ENCODE data around the gene CD160.
A peak's percentile ranks its signal among the peaks of the same experiment; 100 is the strongest.
"Not testable (repeated sequence)": the region's sequence is repeated elsewhere in the genome, so short reads cannot be mapped to it uniquely, and the experiment has no call there.

The CD160 gene

DNA sequence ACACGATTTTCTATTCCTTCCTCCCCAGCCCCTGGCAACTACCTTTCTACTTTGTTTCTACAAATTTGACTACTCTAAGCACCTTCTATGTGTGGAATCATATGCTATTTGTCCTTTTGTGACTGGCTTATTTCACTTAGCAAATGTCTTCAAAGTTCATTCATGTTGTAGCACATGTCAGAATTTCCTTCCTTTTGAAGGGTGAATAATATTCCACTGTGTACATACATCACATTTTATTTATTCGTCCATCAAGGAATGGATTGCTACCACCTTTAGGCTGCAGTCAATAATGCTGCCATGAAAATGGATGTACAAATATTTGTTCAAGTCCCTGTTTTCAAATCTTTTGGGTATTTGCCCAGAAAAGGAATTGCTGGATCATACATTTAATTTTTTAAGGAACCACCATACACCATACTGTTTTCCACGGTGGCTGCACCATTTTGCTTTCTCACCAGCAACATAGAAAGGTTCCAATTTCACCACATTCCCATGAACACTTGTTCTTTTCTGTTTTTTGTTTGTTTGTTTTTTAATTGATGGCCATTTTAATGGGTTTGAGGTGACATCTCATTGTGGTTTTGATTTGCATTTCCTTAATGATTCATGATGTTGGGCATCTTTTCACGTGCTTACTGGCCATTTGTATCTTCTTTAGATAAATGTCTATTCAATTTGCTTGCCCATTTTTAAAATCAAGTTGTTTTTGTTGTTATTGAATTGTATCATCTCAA lies 8.8 kb upstream of the CD160 start:
- no peak for DNase-seq

DNA sequence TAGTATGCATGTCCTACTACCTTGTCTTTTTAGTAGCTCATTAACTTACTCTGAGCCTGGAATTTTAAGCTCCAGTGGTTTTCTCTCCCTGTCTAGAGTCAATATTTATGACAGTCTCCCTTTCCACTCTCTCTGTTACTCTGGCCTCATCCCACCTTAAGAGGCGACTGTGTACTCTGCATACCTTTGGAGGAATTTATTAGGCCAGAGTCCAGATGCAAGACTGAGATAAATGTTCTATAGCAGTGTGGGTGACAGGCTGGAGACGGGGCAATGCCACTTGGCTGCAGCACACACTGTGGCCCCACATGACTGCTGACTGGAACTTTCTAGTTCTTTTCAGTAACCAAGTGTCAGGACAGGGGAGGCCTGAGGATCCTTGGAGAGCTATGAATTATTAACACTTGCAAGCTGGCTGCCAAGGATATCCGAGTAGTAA lies 8.1 kb upstream of the CD160 start:
- DNase-seq: no peak

DNA sequence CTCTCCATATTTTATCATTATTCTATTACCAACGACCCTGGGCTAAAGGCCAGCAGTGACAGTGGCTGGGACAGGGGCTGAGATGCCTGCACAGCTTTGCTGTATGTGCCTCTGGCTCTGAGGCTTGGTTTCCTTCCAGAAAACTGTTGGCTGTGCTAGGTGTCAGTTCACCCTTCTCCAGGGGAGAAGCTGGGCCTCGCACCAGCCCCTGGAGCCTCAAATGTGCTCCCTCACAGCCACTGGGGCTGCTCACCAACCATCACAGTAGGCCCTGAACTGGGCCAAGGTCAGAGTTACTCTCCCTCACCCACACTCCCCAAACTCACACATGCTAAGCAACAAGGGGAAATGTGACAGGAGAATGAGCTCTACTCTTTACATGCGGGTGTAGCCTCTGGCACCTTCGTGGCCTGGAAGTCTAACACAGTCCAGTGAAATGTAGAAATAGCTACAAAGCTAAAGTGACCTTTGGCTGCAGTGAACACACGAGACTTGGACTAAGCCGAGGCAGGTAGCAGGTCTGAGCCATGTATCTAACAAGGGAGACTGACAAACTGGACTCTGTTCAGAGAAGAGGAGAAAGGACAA lies 4.7 kb upstream of the CD160 start:
- DNase-seq: no peak

DNA sequence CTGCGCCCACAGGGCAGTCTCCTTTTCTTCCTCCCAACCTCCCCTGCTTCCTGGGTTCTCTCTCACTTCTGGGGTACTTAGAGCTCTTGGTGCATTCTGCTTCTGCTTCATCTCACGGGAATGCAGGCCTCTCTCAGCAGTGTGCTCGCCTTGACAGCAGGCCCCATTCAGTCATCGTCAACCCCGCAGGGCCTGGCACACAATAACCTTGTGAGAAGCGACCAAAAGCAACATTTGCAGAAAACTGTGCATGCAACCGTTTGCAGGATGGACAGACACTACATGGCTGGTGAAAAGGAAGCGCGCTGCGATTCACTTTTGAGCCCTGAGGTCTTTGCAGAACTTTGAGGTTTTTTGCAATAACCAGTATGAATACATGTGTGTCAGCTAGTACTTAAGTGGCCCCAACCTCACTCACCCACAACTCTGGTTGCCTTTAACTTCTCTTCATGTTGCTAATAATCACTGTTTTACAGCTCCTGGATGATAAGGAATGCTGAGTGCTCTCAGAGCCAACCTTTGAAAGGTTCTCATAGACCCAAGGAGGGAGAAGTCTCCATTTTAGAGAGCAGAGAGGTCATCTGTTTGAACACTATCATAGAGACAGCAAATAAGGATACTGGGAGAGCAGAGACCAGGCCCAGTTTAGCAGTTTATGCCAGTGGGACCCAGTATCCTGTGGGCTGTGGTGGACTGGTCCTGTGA lies 2.5 kb upstream of the CD160 start:
- no peak for DNase-seq

DNA sequence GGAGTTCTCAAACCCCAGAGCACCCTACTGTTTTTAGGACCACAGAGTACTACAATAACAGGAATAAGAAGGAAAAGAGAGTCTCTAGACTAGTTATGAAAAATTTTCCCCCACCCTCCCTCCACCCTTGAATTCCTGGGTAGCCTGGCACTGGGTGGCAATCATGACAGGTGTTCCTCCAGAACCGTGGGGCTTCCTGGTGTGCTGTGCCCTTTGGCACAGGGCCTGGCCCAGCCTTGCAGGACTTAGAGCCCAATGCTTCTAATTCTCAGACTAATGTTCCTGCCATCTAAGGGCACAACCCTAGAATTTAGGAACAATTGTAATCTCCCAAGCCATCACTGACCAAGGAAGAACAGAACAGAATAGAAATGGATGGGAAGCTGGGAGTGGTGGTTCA lies 1.5 kb upstream of the CD160 start:
- no peak for DNase-seq

DNA sequence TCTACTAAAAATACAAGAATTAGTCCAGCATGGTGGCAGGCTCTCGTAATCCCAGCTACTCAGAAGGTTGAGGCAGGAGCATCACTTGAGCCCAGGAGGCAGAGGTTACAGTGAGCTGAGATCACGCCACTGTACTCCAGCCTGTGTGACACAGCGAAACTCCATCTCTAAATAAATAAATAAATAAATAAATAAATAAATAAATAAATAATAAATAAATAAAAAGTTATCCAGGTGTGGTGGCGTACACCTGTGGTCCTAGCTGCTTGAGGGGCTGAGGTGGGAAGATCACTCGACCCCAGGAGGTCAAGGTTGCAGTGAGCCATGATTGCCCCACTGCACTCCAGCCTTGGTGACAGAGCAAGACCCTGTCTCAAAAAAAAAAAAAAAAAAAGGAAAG lies 834 bp upstream of the CD160 start:
- DNase-seq: not testable (repeated sequence)

DNA sequence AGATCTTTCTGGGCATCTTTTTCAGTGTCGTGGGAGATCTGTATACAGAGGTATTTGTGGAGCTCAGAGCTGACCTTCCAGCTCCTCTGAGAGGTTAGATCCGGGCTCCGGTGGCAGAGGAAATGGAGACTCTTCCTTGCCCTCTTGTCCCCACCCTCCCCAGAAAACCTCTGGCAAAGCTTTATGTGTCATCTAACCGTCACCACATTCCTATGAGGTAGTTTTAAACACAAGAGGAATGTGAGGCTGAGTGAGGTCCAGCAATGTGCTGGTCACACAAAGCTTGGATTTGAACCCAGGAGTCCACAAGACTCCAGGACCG lies 1.2 kb downstream of the CD160 start:
- DNase-seq: no peak

DNA sequence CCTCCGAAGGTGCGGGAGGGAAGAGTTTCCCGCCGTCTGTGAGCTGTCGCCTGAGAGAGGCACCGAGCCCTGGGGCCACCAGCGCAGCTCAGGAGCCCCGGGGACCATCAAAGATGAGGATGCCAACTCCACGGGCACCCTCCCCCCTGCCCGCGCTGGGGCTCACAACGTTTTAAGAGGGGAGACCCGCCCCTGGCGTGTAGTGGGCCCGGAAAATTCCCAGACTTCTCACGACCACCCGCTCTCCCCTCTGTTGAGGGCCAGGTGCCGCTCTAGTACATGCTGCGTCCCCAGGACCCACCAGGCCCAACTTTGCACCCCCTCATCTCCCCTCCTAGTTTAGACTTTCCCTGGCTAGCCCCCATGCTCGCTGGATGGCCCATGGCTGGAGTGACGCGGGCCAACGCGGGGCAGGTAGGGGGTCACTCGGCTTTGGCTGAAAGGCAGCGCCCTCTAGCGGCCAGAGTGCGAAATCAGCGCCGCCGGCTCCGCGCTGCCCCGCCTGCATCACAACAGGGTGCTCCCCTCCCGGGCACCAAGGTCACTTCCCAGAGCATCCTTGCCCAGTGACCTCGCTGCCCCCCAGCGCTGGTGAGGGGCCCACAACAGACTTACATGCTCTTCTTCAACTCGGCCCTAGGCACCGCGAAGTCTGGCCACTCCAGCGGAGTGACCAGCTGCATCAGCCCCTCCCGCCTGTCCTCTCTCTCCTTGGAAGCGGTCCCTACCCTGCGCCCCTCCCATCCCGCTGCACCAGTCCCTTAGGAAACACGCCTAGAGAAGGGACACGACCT lies 1.8 kb downstream of the CD160 start:
- DNase-seq: peak; percentile 53 to 62 (median 58)

DNA sequence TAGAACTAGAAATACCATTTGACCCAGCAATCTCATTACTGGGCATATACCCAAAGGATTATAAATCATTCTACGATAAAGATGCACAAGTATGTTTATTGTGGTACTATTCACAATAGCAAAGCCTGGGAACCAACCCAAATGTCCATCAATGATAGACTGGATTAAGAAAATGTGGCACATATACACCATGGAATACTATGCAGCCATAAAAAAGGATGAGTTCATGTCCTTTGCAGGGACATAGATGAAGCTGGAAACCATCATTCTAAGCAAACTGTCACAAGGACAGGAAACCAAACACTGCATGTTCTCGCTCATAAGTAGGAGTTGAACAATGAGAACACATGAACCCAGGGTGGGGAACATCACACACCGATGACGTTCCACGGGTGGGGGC lies 6.9 kb downstream of the CD160 start:
- DNase-seq: not testable (repeated sequence)

DNA sequence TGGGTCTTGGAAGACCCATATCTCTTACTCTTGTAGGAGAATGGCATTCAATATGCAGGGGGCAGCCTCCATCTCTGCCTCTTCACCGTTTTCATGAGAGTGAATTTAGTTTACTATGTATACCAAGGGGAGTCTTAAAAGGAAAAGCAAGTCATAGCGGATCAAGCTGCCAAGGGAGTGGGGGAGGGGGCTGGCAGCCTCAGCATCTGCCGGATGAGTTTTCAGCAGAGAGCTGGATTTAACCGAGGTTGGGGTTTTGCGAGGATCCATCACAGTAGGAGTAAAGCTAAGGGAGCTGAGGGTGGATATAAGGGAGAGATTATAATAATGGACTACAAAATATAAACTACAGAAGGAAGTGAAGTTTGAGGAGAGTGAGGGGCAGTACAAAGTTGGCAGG lies 9.9 kb downstream of the CD160 start:
- no peak for DNase-seq

DNA sequence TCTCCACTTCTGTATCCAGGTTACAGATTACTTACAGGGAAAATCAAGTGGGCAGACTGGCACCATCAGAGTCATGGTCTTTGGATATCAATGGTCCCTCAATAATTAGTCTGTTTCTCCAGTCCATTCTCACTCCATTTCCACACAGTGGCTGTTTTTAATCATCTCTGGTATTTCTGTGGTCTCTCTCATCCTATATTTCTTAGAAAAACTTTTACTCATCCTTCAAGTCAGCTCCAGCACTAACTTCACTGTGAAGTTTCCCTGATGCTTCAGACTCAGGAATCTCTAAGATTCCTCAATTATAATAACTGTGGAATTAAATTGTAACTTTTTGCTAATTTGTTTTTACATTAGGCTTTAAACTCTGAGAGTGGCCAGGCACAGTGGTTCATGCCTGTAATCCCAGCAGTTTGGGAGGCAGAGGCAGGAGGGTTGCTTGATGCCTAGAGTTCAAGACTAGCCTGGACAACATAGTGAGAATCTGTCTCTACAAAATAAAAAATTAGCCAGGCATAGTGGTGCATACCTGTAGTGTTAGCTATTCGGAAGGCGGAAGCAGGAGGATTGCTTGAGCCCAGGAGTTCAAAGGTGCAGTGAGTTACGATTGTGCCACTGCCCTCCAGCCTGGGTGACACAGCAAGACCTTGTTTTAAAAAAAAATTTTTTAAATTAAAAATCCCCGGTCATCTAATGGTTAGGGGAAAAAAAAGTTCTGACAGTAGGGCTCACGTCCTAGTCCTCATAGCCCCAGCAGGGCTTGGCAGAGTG lies 10.6 kb downstream of the CD160 start:
- no peak for DNase-seq

DNA sequence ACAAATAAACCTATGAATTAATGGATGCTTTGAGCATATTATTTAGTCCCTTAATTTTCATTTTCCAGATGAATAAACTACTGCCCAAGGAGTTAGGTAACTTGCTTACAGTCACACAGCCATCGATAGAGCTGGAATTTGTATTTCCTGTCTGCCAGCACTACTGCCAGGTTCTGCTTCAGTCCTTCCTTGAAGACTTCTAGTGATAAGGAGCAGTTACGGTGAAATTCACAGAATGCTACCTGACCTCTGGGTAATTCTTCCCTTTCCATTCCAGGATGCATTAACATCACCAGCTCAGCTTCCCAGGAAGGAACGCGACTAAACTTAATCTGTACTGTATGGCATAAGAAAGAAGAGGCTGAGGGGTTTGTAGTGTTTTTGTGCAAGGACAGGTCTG lies 11.2 kb downstream of the CD160 start:
- no peak for DNase-seq

DNA sequence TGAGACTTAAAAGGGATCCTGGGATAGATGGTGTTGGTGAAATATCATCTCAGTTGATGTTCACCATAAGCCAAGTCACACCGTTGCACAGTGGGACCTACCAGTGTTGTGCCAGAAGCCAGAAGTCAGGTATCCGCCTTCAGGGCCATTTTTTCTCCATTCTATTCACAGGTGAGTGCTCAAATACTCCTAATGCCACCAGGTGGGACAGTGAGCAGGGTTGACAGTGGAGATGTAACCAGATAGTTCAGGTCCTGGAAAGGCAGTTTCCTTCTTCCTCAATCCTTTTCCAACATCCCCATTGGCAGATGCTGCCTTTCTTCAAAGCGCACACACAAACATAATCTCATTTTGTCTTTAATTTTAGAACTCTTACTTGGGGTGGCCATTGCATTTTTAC lies 11.6 kb downstream of the CD160 start:
- no peak for DNase-seq

DNA sequence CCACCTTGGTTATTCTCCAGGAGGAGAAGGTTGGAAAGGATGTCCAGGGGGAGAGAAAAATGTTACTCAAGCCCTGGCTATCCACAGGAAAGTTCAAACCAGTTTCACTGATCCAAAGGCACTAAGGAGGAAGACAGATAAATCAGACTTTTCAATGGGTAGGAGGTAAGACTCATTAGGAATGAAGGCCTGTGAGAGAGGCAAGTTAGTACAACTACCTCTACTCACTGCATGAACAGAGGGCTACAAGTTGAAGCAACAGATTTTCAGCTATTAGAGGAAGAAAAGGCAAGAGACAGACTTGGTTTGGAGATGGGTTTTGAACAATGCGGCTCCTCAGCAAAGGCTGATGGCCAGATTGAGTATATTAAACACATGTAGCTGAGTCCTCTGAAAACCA lies 16.9 kb downstream of the CD160 start:
- no peak for DNase-seq

DNA sequence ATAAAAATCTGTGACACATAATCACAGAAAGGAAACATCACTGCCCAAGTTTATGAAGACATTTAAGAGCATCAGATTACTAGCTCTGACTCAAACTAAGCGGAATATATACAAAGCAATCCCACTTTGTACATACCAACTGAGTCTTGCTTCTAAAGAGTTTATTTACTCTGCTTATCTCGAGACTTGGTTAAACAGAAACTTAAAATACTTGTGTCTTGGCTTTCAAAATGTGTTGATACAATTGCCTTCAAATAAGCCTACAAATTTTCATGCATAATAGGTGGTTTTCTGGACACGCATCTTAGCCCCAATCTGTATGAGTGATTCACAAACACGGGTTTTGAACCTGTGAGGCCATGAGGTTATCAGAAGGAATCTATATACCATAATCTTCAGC lies 21.0 kb downstream of the CD160 start:
- no peak for DNase-seq

DNA sequence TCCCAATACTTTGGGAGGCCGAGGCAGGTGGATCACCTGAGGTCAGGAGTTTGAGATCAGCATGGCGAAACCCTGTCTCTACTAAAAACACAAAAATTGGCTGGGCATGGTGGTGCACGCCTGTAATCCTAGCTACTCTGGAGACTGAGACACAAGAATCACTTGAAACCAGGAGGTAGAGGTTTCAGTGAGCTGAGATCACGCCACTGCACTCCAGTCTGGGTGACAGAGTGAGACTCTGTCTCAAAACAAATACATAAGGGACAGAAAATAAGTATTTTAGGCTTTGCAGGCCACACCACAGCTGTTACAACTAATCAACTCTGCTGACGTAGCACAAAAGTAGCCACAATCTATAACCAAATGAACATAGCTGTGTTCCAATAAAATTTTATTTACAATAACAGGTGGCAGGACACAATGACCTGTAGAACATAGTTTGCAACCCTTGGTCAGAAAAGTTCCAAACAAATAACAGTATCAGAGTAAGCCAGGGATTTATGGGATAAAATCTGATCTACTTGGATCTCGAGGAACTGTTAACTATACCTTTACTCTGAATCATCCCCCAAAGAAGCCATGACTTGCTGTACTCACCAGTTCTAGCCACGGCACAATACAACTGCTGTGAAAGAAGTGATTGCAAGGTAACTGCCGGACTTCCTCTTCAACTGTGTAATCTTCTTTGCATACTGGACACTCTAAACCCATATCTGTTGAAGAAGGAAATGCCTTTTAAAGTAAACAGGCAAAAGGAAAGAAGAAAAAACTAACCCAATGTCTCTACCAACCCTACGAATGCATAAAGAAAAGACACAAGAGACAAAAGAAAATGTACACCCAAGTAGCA lies 28.3 kb downstream of the CD160 start:
- DNase-seq: no peak

DNA sequence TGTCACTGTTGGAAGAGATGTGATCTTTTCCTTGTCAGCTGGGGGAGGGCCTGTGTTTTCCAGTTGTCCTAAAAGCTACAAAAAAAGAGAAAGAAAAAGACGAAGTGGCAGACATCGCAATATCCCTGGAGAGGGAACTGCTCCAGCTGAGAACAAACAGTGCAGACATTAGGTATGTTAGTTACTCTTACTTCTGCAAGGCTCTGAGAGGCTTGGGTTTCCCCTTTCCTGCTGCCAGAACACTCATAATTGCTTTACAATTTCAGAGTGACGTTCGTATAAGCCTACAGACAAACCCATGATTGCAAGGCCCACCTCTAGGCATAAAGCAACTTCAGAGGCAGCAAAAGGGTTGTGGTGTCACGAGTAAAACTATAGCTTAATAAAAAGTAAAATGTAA lies 31.1 kb downstream of the CD160 start:
- no peak for DNase-seq

DNA sequence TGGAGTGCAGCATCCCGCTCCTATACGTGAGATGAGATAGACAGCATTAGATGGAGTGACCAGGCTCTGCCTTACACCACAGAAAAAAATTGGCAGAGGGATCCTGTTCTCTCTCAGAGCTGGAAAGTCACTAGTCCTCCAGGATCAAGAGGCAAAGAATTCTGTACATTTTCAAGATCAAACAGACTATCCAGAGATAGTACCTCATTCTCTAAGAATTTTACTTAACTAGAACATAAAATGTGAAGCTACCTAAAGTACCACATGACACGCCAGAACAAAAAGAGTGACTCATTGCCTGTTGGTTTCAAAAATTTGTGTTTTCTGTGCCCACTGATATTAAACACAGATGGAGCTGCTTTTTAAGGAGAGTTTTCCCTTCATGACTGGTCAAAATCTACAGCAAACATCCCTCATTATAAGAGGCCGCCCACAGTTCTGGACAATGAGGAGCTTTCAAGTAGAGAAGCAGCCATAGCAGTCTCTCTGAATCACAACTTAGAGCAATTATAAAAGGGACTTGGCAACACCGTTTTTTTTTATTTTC lies 32.3 kb downstream of the CD160 start:
- no peak for DNase-seq

DNA sequence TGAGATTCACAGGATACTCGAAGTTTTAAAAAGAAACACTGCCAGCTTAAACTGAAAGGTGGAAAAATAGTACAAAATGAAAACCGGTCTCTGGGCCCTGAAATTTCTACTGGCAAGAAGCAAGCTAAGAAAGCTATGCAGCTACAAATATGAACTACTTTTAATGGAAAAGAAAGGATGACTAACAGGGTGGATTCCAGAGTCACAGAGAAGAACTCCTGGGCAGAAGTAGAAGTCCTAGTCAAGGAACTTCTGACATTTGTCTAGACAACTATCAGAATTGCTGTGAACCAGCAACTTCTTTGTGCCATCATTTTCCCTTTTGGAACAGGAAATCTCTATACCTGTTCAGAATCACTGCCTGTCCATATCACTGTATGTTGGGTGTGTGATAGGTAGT lies 38.1 kb downstream of the CD160 start:
- no peak for DNase-seq

DNA sequence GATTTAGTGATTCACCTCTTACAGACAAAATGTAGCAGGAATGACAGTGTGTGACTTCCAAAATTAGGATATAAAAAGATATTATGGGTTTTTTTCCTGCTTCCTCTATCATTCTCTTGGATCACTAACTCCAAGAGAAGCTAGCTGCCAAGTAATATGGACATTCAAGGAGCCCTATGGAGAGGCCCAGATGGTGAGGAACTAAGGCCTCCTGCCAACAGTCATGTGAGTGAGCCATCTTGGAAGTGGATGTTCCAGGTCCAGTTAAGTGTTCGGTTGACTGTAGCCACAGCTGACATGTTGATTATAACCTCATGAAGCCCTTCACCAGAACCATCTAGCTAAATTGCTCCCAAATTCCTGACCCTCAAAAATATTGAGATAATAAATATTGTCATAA lies 38.8 kb downstream of the CD160 start:
- DNase-seq: no peak

DNA sequence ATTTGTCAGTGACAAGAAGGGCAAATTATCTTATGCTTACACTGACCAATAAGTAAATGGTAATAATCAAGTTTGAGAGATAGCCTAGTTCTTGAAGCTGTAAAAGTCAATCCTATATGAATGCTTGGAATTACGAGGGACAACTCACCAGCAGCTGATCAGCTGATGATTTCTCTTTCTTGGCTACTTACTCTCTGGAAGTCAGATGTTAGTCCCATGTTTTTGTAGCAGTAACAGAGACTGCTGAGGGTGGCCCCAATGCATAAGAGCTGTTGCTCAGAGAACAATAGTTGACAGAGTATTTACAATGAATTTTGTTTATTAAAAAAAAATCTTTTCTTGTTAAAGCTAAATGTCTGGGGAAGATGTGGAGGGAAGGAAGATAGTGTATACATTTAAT lies 39.3 kb downstream of the CD160 start:
- DNase-seq: no peak

DNA sequence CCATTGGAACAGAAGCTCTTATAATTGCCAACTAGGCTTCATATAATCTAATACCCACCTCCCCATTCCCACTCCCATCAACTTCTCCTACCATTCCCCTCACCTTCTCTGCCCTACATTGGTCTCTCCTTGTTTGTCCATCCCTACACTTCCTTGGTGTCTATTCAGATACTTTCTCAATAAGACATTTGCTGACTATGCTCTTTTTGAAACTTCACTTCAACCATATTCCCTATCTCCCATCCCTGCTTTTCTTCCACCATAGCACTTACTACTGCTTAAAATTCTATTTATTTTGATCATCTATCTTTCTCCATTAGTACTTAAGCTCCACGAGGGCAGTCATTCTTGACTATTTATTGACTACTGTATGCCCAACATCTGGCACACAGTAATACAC lies 40.4 kb downstream of the CD160 start:
- no peak for DNase-seq
